ENCODE measurements around the gene LRIF1. TPM values are rescaled to one million over a fixed set of nuclear protein-coding genes. Genes with fewer than 3 reads are reported as not detected.

LRIF1 gene
- total and polyA plus RNA-seq, 2 of the 4 experiments (the other 2 are of a cell fraction), result 5.4 to 6.8 TPM

GRCh38 chr1:110982320-110982719, 18.6 kb upstream of the LRIF1 start:
- Histone ChIP-seq H3K4me1 (ENCODE audit: control insufficient read depth, insufficient read depth, low read length) (no peaks in the 10 kb centered on the region), H2BK120ac (ENCODE audit: low read depth, low read length) (no peak overlapping the region), H4K20me1 (ENCODE audit: insufficient read depth, low read length) (no peaks in the 10 kb centered on the region), H3K27me3 (ENCODE audit: control insufficient read depth, insufficient read depth, low read length) (no peaks in the 10 kb centered on the region), H3K18ac (ENCODE audit: low read depth, low read length) (no peak overlapping the region), H2AK9ac (replicated peaks; ENCODE audit: low read depth, low read length, poor library complexity) (no peak overlapping the region), H3K23ac (ENCODE audit: low read depth, low read length) (no peak overlapping the region), H3K9me1 (ENCODE audit: insufficient read depth, low read length) (no peaks in the 10 kb centered on the region), H2BK15ac (ENCODE audit: low read depth, low read length) (no peak overlapping the region), H3K79me1 (ENCODE audit: low read depth in 1 of 2, low read length in 2 of 2) (no peaks in the 10 kb centered on the region), H3K4ac (ENCODE audit: low read depth, low read length) (no peak overlapping the region), H3K4me2 (ENCODE audit: low read depth, low read length) (no peak overlapping the region), H2BK5ac (ENCODE audit: low read depth, low read length, poor library complexity, severe bottlenecking) (no peak overlapping the region), H3K9me3 (ENCODE audit: control insufficient read depth, insufficient read depth, low read length) (no peaks in the 10 kb centered on the region), H2AK5ac (ENCODE audit: low read depth, low read length) (no peak overlapping the region), H3K27ac (ENCODE audit: insufficient read depth, low read length) (no peak overlapping the region), H3K36me3 (ENCODE audit: control insufficient read depth, insufficient read depth, low read length) (no peaks in the 10 kb centered on the region), H4K91ac (ENCODE audit: insufficient read depth, low read depth, low read length) (no peak overlapping the region), H4K5ac (ENCODE audit: low read depth, low read length) (no peak overlapping the region), H3K56ac (ENCODE audit: extremely low read depth, insufficient read depth, low read length) (no peak overlapping the region), H3K14ac (replicated peaks; ENCODE audit: low read depth, low read length) (no peak overlapping the region), H3K9ac (ENCODE audit: low read depth, low read length) (no peak overlapping the region), H3K4me3 (ENCODE audit: insufficient read depth, low read depth, low read length) (no peak overlapping the region), H2AFZ (replicated peaks; ENCODE audit: low read length, poor library complexity) (no peak overlapping the region), H4K8ac (ENCODE audit: low read depth in 2 of 2, low read length in 2 of 2) (no peak overlapping the region), H2BK20ac (ENCODE audit: low read depth, low read length) (no peak overlapping the region)
- 27% methylated on average over 2 of the region's 3 CpGs; no CpG with 5 or more reads in 1 of the 2 experiments for WGBS, 2 experiments (ENCODE audit: extremely low coverage in 2 of 2, insufficient read length in 1 of 2)
- dilution Hi-C loops (cut with HindIII; ENCODE audit: low sequenced_read_pairs, unreplicated experiment), result no loop called here
- DNase-seq (no peak), ATAC-seq (ENCODE audit: low read depth) (no peak)
- BruUV-seq (replicated peaks), result no TSS peak
- ChIA-PET POLR2A (ENCODE audit: unreplicated experiment) (no interaction called here), CTCF (no interaction called here)
- TF ChIP-seq CTCF (conservative IDR thresholded peaks at IDR 0.05; ENCODE audit: low read depth, low read length), result no peak
- no peak for TF ChIP-seq RFX5 (IDR thresholded peaks at IDR 0.05; ENCODE audit: low read depth, low read length)
- no peak for TF ChIP-seq RCOR1 (IDR thresholded peaks at IDR 0.05; ENCODE audit: insufficient replicate concordance, low read length)
- no peak for TF ChIP-seq BHLHE40 (IDR thresholded peaks at IDR 0.05; ENCODE audit: low read depth, low read length)
- TF ChIP-seq MAFK (IDR thresholded peaks at IDR 0.05; ENCODE audit: low read depth, low read length), result no peak
- no peak for TF ChIP-seq CEBPB (IDR thresholded peaks at IDR 0.05; ENCODE audit: low read depth, low read length)
- no peak for TF ChIP-seq CHD1 (IDR thresholded peaks at IDR 0.05; ENCODE audit: low read depth, low read length)
- TF ChIP-seq SMC3 (IDR thresholded peaks at IDR 0.05; ENCODE audit: low read depth, low read length), result no peak
- no peak for TF ChIP-seq POLR2A (IDR thresholded peaks at IDR 0.05; ENCODE audit: low read depth, low read length)
- no peak for TF ChIP-seq MAZ (IDR thresholded peaks at IDR 0.05; ENCODE audit: borderline replicate concordance, low read depth, low read length)
- TF ChIP-seq FOS (IDR thresholded peaks at IDR 0.05; ENCODE audit: low read depth, low read length), result no peak
- in situ Hi-C loops (cut with MboI; ENCODE audit: low sequenced_read_pairs), result no loop called here
- intact Hi-C loops (cut with micrococcal nuclease), result no loop called here
